ENCODE measurements around the gene ALDH3A1. TPM values are rescaled to one million over a fixed set of nuclear protein-coding genes. Genes with fewer than 3 reads are reported as not detected.

ALDH3A1 gene
- total and polyA plus RNA-seq, 2 donors (not counting 3 experiments of a cell fraction or from before 2014, with no cell fraction given), result 0.11 to 1.2 TPM

DNA sequence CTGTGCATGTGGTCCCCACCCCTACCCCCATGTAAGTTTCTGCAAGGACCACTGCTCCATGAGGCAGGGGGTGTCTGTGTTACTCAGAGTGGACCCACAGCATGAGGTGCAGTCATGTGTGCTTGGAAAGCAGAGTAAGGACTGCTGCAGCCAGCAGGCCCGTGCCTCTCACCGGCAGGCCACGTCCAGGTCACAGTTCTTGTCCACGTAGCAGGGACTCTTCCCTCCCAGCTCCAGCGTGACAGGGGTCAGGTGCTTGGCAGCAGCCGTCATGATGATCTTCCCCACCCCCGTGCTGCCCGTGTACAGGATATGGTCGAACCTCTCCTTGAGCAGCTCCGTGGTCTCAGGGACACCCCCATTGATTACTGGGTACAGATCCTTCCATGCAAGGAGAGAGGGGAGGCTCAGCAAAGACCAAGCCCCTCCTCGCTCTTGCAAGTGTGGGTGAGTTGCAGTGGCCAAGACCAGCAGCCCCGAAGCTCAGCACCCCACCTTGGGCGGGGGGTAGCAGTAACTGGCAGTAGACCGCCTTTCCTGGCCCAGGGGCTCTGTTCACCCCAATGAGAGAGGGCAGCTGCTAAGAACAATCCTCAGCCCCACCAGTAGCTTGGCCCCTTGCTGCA is 6.2 kb downstream of the ALDH3A1 start:
- no peak overlapping the region for H3K27ac ChIP-seq (ENCODE audit: insufficient read depth, low read depth, low read length)

More for the DNA sequence above, 6.2 kb downstream of the ALDH3A1 start:
- Histone ChIP-seq H3K79me2 (ENCODE audit: control insufficient read depth, insufficient read depth, low read length) (no peaks in the 10 kb centered on the region), H3K4me2 (ENCODE audit: insufficient read depth, low read length) (no peak overlapping the region), H3K4me3 (replicated peaks in 1 of 3; ENCODE audit: insufficient read depth in 1 of 3, low read depth in 1 of 3, low read length in 3 of 3) (no peak overlapping the region), H3K9ac (replicated peaks; ENCODE audit: extremely low read depth, insufficient read depth, low read length) (no peak overlapping the region), H3K9me1 (replicated peaks; ENCODE audit: control insufficient read depth, extremely low read depth, insufficient read depth, low read length) (no peaks in the 10 kb centered on the region), H3K27me3 (ENCODE audit: control insufficient read depth in 2 of 2, insufficient read depth in 2 of 2, low read length in 2 of 2) (no peaks in the 10 kb centered on the region), H3K4me1 (ENCODE audit: control insufficient read depth, extremely low read depth, insufficient read depth, low read length) (peaks cover 5% of the 10 kb centered on the region), H2AFZ (ENCODE audit: low read depth, low read length) (no peak overlapping the region), H4K20me1 (replicated peaks; ENCODE audit: control insufficient read depth, extremely low read depth, insufficient read depth, low read length) (no peaks in the 10 kb centered on the region), H3K36me3 (ENCODE audit: control insufficient read depth in 2 of 2, extremely low read depth in 1 of 2, insufficient read depth in 2 of 2, low read length in 2 of 2) (no peaks in the 10 kb centered on the region), H3K9me3 (replicated peaks; ENCODE audit: control insufficient read depth, insufficient read depth, low read length) (no peaks in the 10 kb centered on the region)
- POLR2A ChIA-PET, result no interaction called here
- BruUV-seq (replicated peaks), result no TSS peak
- TF ChIP-seq POLR2AphosphoS5 (IDR thresholded peaks at IDR 0.05; ENCODE audit: insufficient read depth, low read depth, low read length), result no peak
- TF ChIP-seq, protein P1, sequence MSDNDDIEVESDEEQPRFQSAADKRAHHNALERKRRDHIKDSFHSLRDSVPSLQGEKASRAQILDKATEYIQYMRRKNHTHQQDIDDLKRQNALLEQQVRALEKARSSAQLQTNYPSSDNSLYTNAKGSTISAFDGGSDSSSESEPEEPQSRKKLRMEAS (IDR thresholded peaks at IDR 0.05; ENCODE audit: insufficient read depth, insufficient read length), result no peak
- no peak for TF ChIP-seq GATA2 (IDR thresholded peaks at IDR 0.05; ENCODE audit: insufficient read depth, insufficient read length, low read depth, low read length)
- no peak for TF ChIP-seq MYC (IDR thresholded peaks at IDR 0.05; ENCODE audit: low read depth, low read length)
- no peak for TF ChIP-seq JUN (IDR thresholded peaks at IDR 0.05; ENCODE audit: borderline replicate concordance, insufficient read depth, insufficient read length, low read depth)
- TF ChIP-seq, protein P2, sequence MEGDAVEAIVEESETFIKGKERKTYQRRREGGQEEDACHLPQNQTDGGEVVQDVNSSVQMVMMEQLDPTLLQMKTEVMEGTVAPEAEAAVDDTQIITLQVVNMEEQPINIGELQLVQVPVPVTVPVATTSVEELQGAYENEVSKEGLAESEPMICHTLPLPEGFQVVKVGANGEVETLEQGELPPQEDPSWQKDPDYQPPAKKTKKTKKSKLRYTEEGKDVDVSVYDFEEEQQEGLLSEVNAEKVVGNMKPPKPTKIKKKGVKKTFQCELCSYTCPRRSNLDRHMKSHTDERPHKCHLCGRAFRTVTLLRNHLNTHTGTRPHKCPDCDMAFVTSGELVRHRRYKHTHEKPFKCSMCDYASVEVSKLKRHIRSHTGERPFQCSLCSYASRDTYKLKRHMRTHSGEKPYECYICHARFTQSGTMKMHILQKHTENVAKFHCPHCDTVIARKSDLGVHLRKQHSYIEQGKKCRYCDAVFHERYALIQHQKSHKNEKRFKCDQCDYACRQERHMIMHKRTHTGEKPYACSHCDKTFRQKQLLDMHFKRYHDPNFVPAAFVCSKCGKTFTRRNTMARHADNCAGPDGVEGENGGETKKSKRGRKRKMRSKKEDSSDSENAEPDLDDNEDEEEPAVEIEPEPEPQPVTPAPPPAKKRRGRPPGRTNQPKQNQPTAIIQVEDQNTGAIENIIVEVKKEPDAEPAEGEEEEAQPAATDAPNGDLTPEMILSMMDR (IDR thresholded peaks at IDR 0.05; ENCODE audit: extremely low read depth in 1 of 2, insufficient read depth in 1 of 2, low read depth in 1 of 2, low read length in 2 of 2), result no peak
- no peak for TF ChIP-seq FOS (IDR thresholded peaks at IDR 0.05; ENCODE audit: borderline replicate concordance, insufficient read depth, low read length)
- TF ChIP-seq EZH2 (IDR thresholded peaks at IDR 0.05; ENCODE audit: borderline replicate concordance, low read depth, low read length, severe bottlenecking), result no peak
- no peak for TF ChIP-seq POLR2A (IDR thresholded peaks at IDR 0.05; ENCODE audit: low read depth, low read length)
- dilution Hi-C loops (cut with MboI; ENCODE audit: extremely low pct_ligation_motif_present, low sequenced_read_pairs) (no loop called here), intact Hi-C loops (cut with micrococcal nuclease) (no loop called here)
- CTCF ChIA-PET, result interaction anchor here (4.5 kb wide), 1 partner anchor 22 kb away, joined by 100 read pairs; no protein-coding TSS in a partner anchor
- DNase-seq (ENCODE audit: low read depth, low spot score) (no peak), FAIRE-seq (no peak)

All from endothelial cell of umbilical vein (primary cell).